DMS53 treated with DMSO at 0.1 percent for 48 hours (cell line): ENCODE results near the gene VSX2.

ENCODE experiments used
- DNase-seq: peaks from one replicate; lab custom pipeline; 2025; ENCODE audit not compliant: unreplicated experiment; lab: John Stamatoyannopoulos, UW

The VSX2 gene

DNA sequence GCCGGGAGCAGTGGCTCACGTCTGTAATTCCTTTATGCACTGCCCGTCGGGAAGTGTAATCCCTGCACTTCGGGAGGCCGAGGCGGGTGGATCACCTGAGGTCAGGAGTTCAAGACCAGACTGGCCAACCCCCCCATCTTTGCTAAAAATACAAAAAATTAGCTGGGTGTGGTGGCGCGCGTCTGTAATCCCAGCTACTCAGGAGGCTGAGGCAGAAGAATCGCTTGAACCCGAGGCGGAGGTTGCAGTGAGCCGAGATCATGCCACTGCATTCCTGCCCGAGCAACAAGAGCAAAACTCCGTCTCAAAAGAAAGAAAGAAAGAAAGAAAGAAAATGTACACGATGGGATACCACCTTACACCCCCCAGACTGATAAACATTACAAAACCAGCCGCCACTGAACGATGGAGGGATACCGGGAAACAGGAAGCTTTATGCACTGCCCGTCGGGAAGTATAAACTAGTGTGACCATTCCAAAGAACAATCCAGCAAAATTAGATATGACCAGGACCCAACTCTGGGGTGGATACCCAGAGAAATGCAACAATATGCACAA lies 62.4 kb downstream of the VSX2 start:
- DNase-seq = no peak

DNA sequence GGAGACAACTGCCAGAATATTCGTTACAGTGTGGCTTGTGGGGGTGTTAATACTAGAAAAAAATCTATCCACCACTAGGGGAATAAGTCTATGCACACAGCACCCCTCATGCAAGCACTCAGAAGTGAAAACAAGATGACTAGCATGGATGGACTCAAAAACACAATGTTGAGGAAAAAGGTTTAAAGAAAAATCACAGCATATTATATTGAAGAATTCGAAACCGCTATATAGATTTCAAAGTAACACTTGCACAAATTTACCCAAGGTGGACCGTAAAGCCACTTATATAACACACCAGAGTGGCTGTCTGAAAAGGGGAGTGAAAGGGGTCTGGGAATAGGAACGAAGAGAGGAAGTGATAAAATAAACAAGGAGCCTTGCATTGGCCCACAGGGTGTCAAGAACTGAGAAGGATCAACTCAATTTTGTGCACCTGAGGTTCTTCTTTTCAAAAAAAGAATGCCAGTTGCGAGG lies 62.9 kb downstream of the VSX2 start:
- DNase-seq = no peak

DNA sequence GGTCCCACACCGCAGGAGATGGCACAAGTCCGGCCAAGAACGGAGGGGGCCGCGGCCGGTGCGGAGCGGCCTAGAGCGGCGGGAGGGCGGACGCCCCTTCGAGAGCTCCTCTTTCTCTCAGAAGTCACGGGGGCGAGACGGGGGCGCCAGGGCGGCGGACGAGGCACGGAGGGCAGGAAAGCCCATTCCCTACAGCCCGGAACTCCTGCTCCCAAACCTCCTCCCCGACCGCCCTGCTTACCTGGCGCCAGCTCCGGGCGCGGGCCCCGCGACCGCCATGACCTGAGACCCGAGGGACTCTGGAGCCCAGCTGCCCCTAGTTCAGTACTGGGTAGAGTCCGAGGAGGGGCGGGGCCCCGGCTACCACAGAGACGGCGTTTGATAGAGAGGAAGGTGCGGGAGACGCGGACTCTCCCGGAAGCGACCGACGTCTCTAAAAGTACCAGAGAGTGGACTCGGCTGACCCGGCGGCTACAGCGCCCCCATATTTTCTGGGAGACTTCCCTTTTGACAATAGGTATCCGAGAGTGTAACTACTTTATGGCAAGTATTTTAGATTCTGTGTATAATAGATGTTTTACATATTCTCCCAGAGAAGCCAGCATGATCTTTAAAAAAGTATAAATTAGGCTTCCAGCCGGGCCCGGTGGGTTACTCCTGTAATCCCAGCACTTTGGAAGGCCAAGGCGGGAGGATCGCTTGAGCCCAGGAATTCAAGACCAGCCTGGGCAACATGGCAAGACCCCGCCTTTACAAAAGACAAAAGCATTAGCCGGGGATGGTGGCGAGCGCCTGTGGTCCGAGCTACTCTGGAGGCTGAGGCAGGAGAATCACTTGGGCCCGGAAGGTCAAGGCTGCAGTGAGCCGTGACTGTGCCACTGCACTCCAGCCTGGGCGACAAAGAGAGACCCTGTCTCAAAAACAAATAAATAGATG lies 63.7 kb downstream of the VSX2 start, which contains the start of gene ABCD4:
TSS of gene ABCD4 (minus strand) at position 301 of the 936 bp plus-strand sequence. CDS start at position 279, 22 bp downstream.
- DNase-seq = peak; percentile 67

- DNase-seq = no peak
These were observed 69.4 kb downstream of the VSX2 start for GRCh38 chr14:74308695-74309094.

GRCh38 chr14:74309125-74310022 lies 70.1 kb downstream of the VSX2 start:
- peak; percentile 45 for DNase-seq

GRCh38 chr14:74312161-74312560 lies 72.9 kb downstream of the VSX2 start:
- no peak for DNase-seq
